Kasumi-1 (cell line): ENCODE results near the gene ATG101.

Source experiments
- DNase-seq, 2 experiments: peaks; one replicate each; lab custom pipeline; 2025; lab: John Stamatoyannopoulos, UW

The ATG101 gene

GRCh38 chr12:52069327-52070184 is at the start of gene ATG101:
TSS of gene ATG101 (plus strand) at chr12:52069978. CDS start at chr12:52073651, 3,673 bp downstream.
- DNase-seq, result peak; percentile 89 to 96

GRCh38 chr12:52020539-52021336 is 49.0 kb upstream of the ATG101 start:
- DNase-seq, result peak; percentile 86 to 88

GRCh38 chr12:52022841-52023181 is 47.0 kb upstream of the ATG101 start:
- peak in 1 of 2 experiments; percentile 52 for DNase-seq

GRCh38 chr12:52023182-52023975 is 46.4 kb upstream of the ATG101 start:
- peak; percentile 74 to 77 for DNase-seq

- peak; percentile 59 to 60 for DNase-seq
These were observed 45.6 kb upstream of the ATG101 start for GRCh38 chr12:52023976-52024688.

GRCh38 chr12:52024845-52025230 is 44.9 kb upstream of the ATG101 start:
- peak; percentile 76 to 77 for DNase-seq

GRCh38 chr12:52026263-52026662 is 43.5 kb upstream of the ATG101 start:
- no peak for DNase-seq

- no peak for DNase-seq
These were observed 42.5 kb upstream of the ATG101 start for GRCh38 chr12:52027085-52027843.

GRCh38 chr12:52029685-52030084 is 40.1 kb upstream of the ATG101 start:
- no peak for DNase-seq

- DNase-seq, result no peak
These were observed 37.4 kb upstream of the ATG101 start for GRCh38 chr12:52032446-52032803.

GRCh38 chr12:52032804-52033445 is 36.9 kb upstream of the ATG101 start:
- DNase-seq, result peak; percentile 91

GRCh38 chr12:52033446-52034140 is 36.2 kb upstream of the ATG101 start:
- no peak for DNase-seq

GRCh38 chr12:52035190-52035589 is 34.6 kb upstream of the ATG101 start:
- no peak for DNase-seq

- no peak for DNase-seq
These were observed 33.9 kb upstream of the ATG101 start for GRCh38 chr12:52035926-52036325.

GRCh38 chr12:52036587-52037171 is 33.1 kb upstream of the ATG101 start:
- peak in 1 of 2 experiments; percentile 22 for DNase-seq

GRCh38 chr12:52037248-52037861 is 32.4 kb upstream of the ATG101 start:
- no peak for DNase-seq

- DNase-seq, result no peak
These were observed 31.3 kb upstream of the ATG101 start for GRCh38 chr12:52038447-52038846.

- DNase-seq, result no peak
These were observed 28.7 kb upstream of the ATG101 start for GRCh38 chr12:52041035-52041434.

- DNase-seq, result no peak
These were observed 28.1 kb upstream of the ATG101 start for GRCh38 chr12:52041695-52042123.
